ENCODE results near the gene SELENOK. TPM values are rescaled to one million over a fixed set of nuclear protein-coding genes. Genes with fewer than 3 reads are reported as not detected.

The SELENOK gene
- total and polyA plus RNA-seq, 2 donors, result 31.1 to 86.7 TPM

DNA sequence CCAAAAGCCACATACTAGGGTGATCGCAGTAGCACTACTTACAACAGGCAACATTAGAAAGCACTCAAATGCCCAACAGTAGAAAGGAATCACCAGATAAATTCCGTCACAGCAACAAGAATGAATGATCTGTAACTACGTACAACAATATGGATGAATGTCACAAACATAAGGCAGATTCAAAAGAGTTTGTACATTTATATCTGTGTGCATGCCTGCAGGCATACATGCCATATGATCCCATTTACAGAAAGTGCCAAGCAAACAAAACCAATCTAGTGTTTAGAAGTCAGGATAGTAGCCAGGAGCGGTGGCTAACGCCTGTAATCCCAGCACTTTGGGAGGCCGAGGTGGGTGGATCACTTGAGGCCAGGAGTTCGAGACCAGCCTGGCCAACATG is 41.7 kb downstream of the SELENOK start:
- Histone ChIP-seq H3K4me3 (ENCODE audit: low read length in 2 of 2) (no peak overlapping the region), H3K27me3 (ENCODE audit: control insufficient read depth in 2 of 2, insufficient read depth in 1 of 2, low read length in 1 of 2) (peaks cover 29 to 43% of the 10 kb centered on the region in 2 donors), H3K36me3 (ENCODE audit: control insufficient read depth in 2 of 2, insufficient read depth in 2 of 2, low read length in 1 of 2) (no peaks in the 10 kb centered on the region), H3K9me3 (ENCODE audit: control insufficient read depth in 2 of 2, insufficient read depth in 1 of 2, low read length in 1 of 2) (no peaks in the 10 kb centered on the region), H3K27ac (ENCODE audit: low read depth in 1 of 2, low read length in 1 of 2) (no peak overlapping the region), H3K4me1 (ENCODE audit: control insufficient read depth in 2 of 2, insufficient read depth in 2 of 2, low read length in 2 of 2) (peaks cover 2 to 4% of the 10 kb centered on the region in 2 donors)
- no peak for DNase-seq (ENCODE audit: low read depth in 6 of 9, low spot score in 9 of 9)
- 98% methylated on average over 7 of the region's 7 CpGs for WGBS

GRCh38 chr3:53846851-53847155 is 44.9 kb downstream of the SELENOK start:
- no peak overlapping the region for H3K27ac ChIP-seq (ENCODE audit: low read depth in 1 of 2, low read length in 1 of 2)
- peaks cover 37 to 67% of the 10 kb centered on the region in 2 donors for H3K27me3 ChIP-seq (ENCODE audit: control insufficient read depth in 2 of 2, insufficient read depth in 1 of 2, low read length in 1 of 2)

DNA sequence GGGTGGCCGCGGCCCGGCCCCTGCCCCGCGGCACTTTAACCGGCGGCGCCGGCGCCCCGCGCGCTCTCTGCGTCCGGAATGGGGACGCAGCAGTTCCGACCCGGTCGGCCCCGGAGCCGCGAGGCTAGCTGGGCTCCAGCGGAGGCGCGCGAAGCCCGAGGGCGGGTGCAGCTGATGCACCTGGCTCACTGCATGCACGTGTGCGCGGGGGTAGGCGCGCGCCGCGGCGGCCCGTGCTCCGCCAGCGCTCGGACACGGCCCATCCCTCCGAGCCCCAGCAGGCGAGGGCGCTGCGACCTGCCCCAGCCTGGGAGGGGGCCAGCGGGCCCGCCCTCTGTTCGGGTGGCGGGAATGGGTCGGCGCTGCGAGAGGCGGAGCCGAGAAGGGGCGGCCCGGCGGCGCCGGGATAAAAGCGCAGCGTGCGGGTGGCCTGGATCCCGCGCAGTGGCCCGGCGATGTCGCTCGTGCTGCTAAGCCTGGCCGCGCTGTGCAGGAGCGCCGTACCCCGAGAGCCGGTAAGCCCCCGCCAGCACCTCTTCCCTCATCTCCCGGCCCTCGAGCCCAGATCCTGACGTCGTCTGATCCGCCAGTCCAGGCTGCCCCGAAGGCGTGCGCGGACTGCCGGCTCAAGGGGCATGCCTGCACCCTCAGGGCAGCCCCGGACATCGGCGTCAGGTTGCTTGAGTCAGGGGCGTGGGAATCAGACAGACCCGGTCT is 45.4 kb downstream of the SELENOK start, which contains the start of the genes CHDH and IL17RB:
Gene CHDH (minus strand): TSS at position 286 of the 717 bp plus-strand sequence. CDS start 22,411 bp downstream, outside the sequence.
Gene IL17RB (plus strand): TSS at position 435 of the 717 bp plus-strand sequence. CDS start 21 bp downstream, at position 456.
- no peaks in the 10 kb centered on the region for H3K36me3 ChIP-seq (ENCODE audit: control insufficient read depth in 2 of 2, insufficient read depth in 2 of 2, low read length in 1 of 2)
- H3K4me1 ChIP-seq (ENCODE audit: control insufficient read depth in 2 of 2, insufficient read depth in 2 of 2, low read length in 2 of 2), result peaks cover 2 to 4% of the 10 kb centered on the region in 2 donors
- H3K27ac ChIP-seq (ENCODE audit: low read depth in 1 of 2, low read length in 1 of 2), result no peak within 1 kb of the TSS
- peaks cover 37 to 68% of the 10 kb centered on the region in 2 donors for H3K27me3 ChIP-seq (ENCODE audit: control insufficient read depth in 2 of 2, insufficient read depth in 1 of 2, low read length in 1 of 2)
- no peaks in the 10 kb centered on the region for H3K9me3 ChIP-seq (ENCODE audit: control insufficient read depth in 2 of 2, insufficient read depth in 1 of 2, low read length in 1 of 2)
- H3K4me3 ChIP-seq (ENCODE audit: low read length in 2 of 2), result peak within 1 kb of the TSS in 1 of 2 donors; percentile 46
- DNase-seq (ENCODE audit: low read depth in 6 of 9, low spot score in 9 of 9), result peak in 2 of 9 donors; percentile 13 to 34
- WGBS, result 4% methylated on average over 91 of the region's 91 CpGs

More at GRCh38 chr3:53846851-53847155, 44.9 kb downstream of the SELENOK start:
- DNase-seq (ENCODE audit: low read depth in 6 of 9, low spot score in 9 of 9), result no peak
- 73% methylated on average over 10 of the region's 10 CpGs for WGBS
- peaks cover 2 to 4% of the 10 kb centered on the region in 2 donors for H3K4me1 ChIP-seq (ENCODE audit: control insufficient read depth in 2 of 2, insufficient read depth in 2 of 2, low read length in 2 of 2)
- H3K4me3 ChIP-seq (ENCODE audit: low read length in 2 of 2), result no peak overlapping the region
- no peaks in the 10 kb centered on the region for H3K36me3 ChIP-seq (ENCODE audit: control insufficient read depth in 2 of 2, insufficient read depth in 2 of 2, low read length in 1 of 2)
- H3K9me3 ChIP-seq (ENCODE audit: control insufficient read depth in 2 of 2, insufficient read depth in 1 of 2, low read length in 1 of 2), result no peaks in the 10 kb centered on the region

DNA sequence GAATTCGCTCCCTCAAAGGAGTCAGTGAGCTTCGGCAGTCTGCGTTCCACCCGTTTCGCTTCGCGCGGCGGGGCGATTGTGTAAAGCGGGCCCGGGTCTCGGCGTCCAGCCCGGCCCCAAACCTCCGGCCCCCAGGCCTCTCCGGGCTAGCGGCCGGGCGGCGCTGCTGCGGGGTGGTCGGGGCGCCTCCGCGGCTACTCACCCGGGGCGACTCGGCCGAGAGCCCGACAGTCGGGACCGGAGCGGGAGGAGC is 45.9 kb downstream of the SELENOK start:
- DNase-seq (ENCODE audit: low read depth in 6 of 9, low spot score in 9 of 9), result no peak
- Histone ChIP-seq H3K4me1 (ENCODE audit: control insufficient read depth in 2 of 2, insufficient read depth in 2 of 2, low read length in 2 of 2) (peaks cover 2 to 4% of the 10 kb centered on the region in 2 donors), H3K4me3 (ENCODE audit: low read length in 2 of 2) (peak overlapping the region in 1 of 2 donors; percentile 46), H3K9me3 (ENCODE audit: control insufficient read depth in 2 of 2, insufficient read depth in 1 of 2, low read length in 1 of 2) (no peaks in the 10 kb centered on the region), H3K27ac (ENCODE audit: low read depth in 1 of 2, low read length in 1 of 2) (no peak overlapping the region), H3K27me3 (ENCODE audit: control insufficient read depth in 2 of 2, insufficient read depth in 1 of 2, low read length in 1 of 2) (peaks cover 37 to 70% of the 10 kb centered on the region in 2 donors), H3K36me3 (ENCODE audit: control insufficient read depth in 2 of 2, insufficient read depth in 2 of 2, low read length in 1 of 2) (no peaks in the 10 kb centered on the region)
- WGBS, result under 1% methylated on average over 34 of the region's 34 CpGs

DNA sequence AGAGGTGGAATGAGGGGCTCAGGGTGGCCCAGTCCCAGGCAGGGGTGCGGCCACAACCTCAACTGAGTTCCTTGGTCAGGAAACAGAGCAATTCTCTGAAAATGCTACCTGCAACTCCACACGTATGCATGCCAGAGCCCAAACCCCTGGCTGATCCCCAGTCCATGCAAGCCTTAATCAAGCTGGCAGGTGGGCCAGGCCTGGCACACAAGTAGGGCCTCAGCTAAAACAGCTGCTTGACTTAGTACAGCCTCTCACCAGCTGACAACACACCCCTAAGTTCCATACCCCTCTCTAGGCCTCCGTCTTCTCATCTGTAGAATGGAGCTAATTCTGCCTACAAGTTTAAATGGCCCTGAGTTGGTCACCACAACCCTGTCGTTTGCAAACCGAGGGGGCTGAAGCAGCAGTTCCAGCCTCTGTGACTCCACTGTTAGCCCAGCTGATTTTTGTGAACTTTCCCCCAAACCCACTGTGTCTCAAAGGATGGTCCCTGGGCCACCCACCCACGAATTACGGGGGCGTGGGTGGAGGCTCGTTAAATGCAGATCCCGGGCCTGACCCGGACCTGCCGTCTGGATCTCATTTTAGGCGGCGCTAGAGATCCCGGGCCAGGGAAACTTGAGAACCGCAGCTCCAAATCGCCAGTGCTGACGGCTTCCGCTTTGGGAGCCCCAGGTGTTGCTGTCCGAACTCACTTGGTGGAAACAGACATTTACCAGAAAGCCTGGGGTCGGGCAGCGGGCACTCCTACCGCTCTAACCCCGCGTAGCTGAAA is 46.4 kb downstream of the SELENOK start:
- H3K27ac ChIP-seq (ENCODE audit: low read depth in 1 of 2, low read length in 1 of 2), result no peak overlapping the region
- peak in 1 of 9 donors; percentile 25 for DNase-seq (ENCODE audit: low read depth in 6 of 9, low spot score in 9 of 9)
- peaks cover 2 to 4% of the 10 kb centered on the region in 2 donors for H3K4me1 ChIP-seq (ENCODE audit: control insufficient read depth in 2 of 2, insufficient read depth in 2 of 2, low read length in 2 of 2)
- H3K4me3 ChIP-seq (ENCODE audit: low read length in 2 of 2), result peak overlapping the region in 1 of 2 donors; percentile 46
- no peaks in the 10 kb centered on the region for H3K36me3 ChIP-seq (ENCODE audit: control insufficient read depth in 2 of 2, insufficient read depth in 2 of 2, low read length in 1 of 2)
- 19% methylated on average over 25 of the region's 25 CpGs for WGBS
- no peaks in the 10 kb centered on the region for H3K9me3 ChIP-seq (ENCODE audit: control insufficient read depth in 2 of 2, insufficient read depth in 1 of 2, low read length in 1 of 2)
- peaks cover 37 to 70% of the 10 kb centered on the region in 2 donors for H3K27me3 ChIP-seq (ENCODE audit: control insufficient read depth in 2 of 2, insufficient read depth in 1 of 2, low read length in 1 of 2)

- 98% methylated on average over 9 of the region's 9 CpGs for WGBS
- Histone ChIP-seq H3K9me3 (ENCODE audit: control insufficient read depth in 2 of 2, insufficient read depth in 1 of 2, low read length in 1 of 2) (no peaks in the 10 kb centered on the region), H3K27me3 (ENCODE audit: control insufficient read depth in 2 of 2, insufficient read depth in 1 of 2, low read length in 1 of 2) (peaks cover 37 to 70% of the 10 kb centered on the region in 2 donors), H3K4me1 (ENCODE audit: control insufficient read depth in 2 of 2, insufficient read depth in 2 of 2, low read length in 2 of 2) (peaks cover 2 to 4% of the 10 kb centered on the region in 2 donors), H3K27ac (ENCODE audit: low read depth in 1 of 2, low read length in 1 of 2) (no peak overlapping the region), H3K36me3 (ENCODE audit: control insufficient read depth in 2 of 2, insufficient read depth in 2 of 2, low read length in 1 of 2) (no peaks in the 10 kb centered on the region), H3K4me3 (ENCODE audit: low read length in 2 of 2) (no peak overlapping the region)
- no peak for DNase-seq (ENCODE audit: low read depth in 6 of 9, low spot score in 9 of 9)
Measured at GRCh38 chr3:53844262-53845102, 47.2 kb downstream of the SELENOK start.

GRCh38 chr3:53843195-53844177 is 48.2 kb downstream of the SELENOK start:
- H3K27me3 ChIP-seq (ENCODE audit: control insufficient read depth in 2 of 2, insufficient read depth in 1 of 2, low read length in 1 of 2), result peaks cover 35 to 62% of the 10 kb centered on the region in 2 donors
- H3K9me3 ChIP-seq (ENCODE audit: control insufficient read depth in 2 of 2, insufficient read depth in 1 of 2, low read length in 1 of 2), result no peaks in the 10 kb centered on the region
- H3K27ac ChIP-seq (ENCODE audit: low read depth in 1 of 2, low read length in 1 of 2), result no peak overlapping the region
- DNase-seq (ENCODE audit: low read depth in 6 of 9, low spot score in 9 of 9), result no peak
- H3K36me3 ChIP-seq (ENCODE audit: control insufficient read depth in 2 of 2, insufficient read depth in 2 of 2, low read length in 1 of 2), result no peaks in the 10 kb centered on the region
- H3K4me1 ChIP-seq (ENCODE audit: control insufficient read depth in 2 of 2, insufficient read depth in 2 of 2, low read length in 2 of 2), result peaks cover 2 to 4% of the 10 kb centered on the region in 2 donors
- WGBS, result 84% methylated on average over 10 of the region's 10 CpGs
- no peak overlapping the region for H3K4me3 ChIP-seq (ENCODE audit: low read length in 2 of 2)

All from thymus (tissue), 11 donors.